HFF-Myc (cell line): ENCODE results near the gene TTLL6.
"Not testable (repeated sequence)": the region's sequence is repeated elsewhere in the genome, so short reads cannot be mapped to it uniquely, and the experiment has no call there.

Experiments used
- DNase-seq: peaks from one replicate; pipeline ENCODE4 v3.0.0-alpha.2; 2011; ENCODE audit warnings: low read depth; ENCODE audit errors: extremely low read depth
- H3K4me3 ChIP-seq: replicated peaks from 2 replicates; pipeline ENCODE4 v1.5.1; 2011; ENCODE audit warnings: low read depth, mild to moderate bottlenecking, control low read depth, low read length
- CTCF ChIP-seq: IDR thresholded peaks from 2 replicates; pipeline ENCODE4 v1.5.1; 2012; ENCODE audit warnings: mild to moderate bottlenecking, low read depth, low read length, control low read depth; ENCODE audit errors: missing control alignments

Gene TTLL6

GRCh38 chr17:48831549-48831883, 14.5 kb upstream of the TTLL6 start:
- no peak for DNase-seq
- no peak for TF ChIP-seq CTCF
- H3K4me3 ChIP-seq, result peak overlapping the region; percentile 86

DNA sequence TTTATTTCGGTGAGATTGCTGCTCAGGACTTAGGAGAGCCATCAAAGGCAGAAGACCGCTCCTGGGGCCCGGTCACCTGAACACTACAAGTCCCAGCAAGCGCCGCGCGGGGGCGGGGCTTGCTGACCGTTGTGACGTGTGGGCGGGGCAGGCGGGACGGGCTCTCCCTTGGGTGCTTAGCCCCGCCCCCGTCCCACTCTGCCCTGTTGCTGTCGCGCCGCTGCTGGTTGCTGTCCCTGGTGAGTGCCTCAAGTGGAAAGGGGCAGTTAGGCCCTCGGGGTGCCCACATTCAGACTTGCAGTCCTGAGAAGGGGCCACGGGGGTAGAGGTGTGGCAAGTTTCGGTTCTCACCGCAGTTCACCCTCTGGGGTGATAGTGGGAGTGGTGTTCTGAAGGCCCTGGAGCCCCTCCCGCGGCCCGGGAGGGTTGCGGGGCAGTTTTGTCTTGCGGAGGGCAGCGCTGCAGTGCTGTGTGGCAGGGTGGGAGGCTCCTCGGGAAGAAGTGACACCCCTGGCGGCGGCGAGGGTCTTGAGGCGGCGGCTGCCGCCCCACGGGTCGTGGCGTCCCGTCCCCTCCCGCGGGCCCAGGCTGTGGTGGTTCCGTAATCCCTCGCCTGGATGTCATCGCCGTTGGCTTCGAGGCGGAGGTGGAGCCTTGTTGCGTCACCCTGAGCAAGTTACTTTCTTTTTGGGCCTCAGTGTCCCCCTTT, 14.0 kb upstream of the TTLL6 start, which contains the start of gene CALCOCO2:
Gene CALCOCO2 (plus strand): TSS at position 196 of the 709 bp plus-strand sequence. CDS start 10,673 bp downstream, outside the sequence.
- DNase-seq, result peak; percentile 37
- H3K4me3 ChIP-seq, result peak within 1 kb of the TSS; percentile 86
- TF ChIP-seq CTCF, result no peak

GRCh38 chr17:48825446-48826381, 8.7 kb upstream of the TTLL6 start:
- DNase-seq, result no peak
- TF ChIP-seq CTCF, result no peak
- H3K4me3 ChIP-seq, result no peak overlapping the region

DNA sequence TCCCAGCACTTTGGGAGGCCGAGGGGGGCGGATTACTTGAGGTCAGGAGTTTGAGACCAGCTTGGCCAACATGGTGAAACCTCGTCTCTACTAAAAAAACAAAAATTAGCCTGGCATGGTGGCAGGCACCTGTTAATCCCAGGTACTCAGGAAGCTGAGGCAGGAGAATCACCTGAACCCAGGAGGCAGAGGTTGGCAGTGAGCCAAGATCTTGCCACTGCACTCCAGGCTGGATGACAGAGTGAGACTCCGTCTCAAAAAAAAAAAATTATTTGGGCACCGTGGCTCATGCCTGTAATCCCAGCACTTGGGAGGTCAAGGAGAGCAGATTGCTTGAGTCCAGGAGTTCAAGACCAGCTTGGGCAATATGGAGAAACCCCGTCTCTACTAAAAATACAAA, 3.9 kb upstream of the TTLL6 start:
- not testable (repeated sequence) for H3K4me3 ChIP-seq, DNase-seq

- no peak for TF ChIP-seq CTCF
- H3K4me3 ChIP-seq, result no peak overlapping the region
- no peak for DNase-seq
Observed at GRCh38 chr17:48819466-48819865, 2.4 kb upstream of the TTLL6 start.

GRCh38 chr17:48818361-48818841, 1.4 kb upstream of the TTLL6 start:
- no peak for DNase-seq
- H3K4me3 ChIP-seq, result no peak overlapping the region
- TF ChIP-seq CTCF, result no peak

DNA sequence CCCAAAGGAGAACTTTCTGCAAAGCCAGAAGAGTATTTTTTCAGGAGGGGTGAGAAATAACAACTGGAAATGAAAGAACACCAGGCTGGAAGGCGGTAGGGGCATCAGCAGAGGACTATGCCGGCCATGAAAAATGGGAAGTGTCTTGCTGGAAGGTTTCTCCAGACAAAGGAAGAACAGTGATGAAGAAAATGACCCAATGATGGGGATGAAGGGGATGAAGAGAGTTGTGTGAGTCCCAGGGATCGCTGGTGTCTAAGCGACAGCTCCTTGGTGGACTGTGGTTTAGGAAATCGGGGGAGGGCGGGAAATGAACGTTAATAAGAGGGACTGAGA, 623 bp downstream of the TTLL6 start:
- no peak for TF ChIP-seq CTCF
- no peak for DNase-seq
- peak overlapping the region; percentile 26 for H3K4me3 ChIP-seq
